ENCODE measurements around the gene FAM120AOS. TPM values are rescaled to one million over a fixed set of nuclear protein-coding genes. Genes with fewer than 3 reads are reported as not detected.

Gene FAM120AOS
- total and polyA plus RNA-seq, 2 of the 8 experiments (the other 6 are each of a cell fraction or from before 2014, with no cell fraction given), result 29.6 to 37.6 TPM

DNA sequence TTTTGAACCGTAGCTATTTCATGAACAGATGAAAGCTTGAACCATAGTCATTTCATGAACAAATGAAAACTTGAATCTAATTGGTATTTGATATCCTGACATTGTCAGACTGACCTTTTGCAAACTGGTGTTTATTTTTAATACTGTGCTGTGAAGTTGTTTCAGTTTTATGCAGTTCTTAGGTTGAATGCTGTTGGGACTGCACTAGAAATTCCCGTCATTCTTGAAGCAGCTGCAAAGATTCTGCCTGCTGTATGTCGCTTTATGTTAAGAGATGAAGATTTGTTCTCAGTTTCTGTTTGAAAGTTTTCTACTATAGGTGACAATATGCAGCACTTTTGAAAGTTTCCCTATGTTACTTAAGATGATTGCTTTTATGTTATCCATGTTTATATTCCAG lies 22.5 kb upstream of the FAM120AOS start:
- FAIRE-seq (no peak), DNase-seq (ENCODE audit: low read depth in 1 of 2, low spot score in 2 of 2) (no peak)
- no peaks in the 10 kb centered on the region for H3K23me2 ChIP-seq (ENCODE audit: low read depth, low read length)
- H2AK5ac ChIP-seq (ENCODE audit: low read depth, low read length), result no peak overlapping the region
- H2BK15ac ChIP-seq (ENCODE audit: low read length), result no peak overlapping the region
- H2BK120ac ChIP-seq (replicated peaks; ENCODE audit: low read depth, low read length), result no peak overlapping the region
- 86% methylated on average over 3 of the region's 3 CpGs; no CpG with 5 or more reads in 1 of the 2 experiments for WGBS, 2 experiments (ENCODE audit: extremely low coverage in 1 of 2, insufficient coverage in 1 of 2, insufficient read length in 1 of 2, insufficient replicate concordance in 2 of 2, low coverage in 1 of 2, low lambda C conversion rate in 2 of 2, missing lambda C conversion rate in 1 of 2)
- H2AFZ ChIP-seq (ENCODE audit: low read length), result no peak overlapping the region
- no peak overlapping the region for H3K18ac ChIP-seq (ENCODE audit: extremely low read depth, low read length)
- H3K27me3 ChIP-seq (replicated peaks in 1 of 4; ENCODE audit: control insufficient read depth in 3 of 4, extremely low read depth in 1 of 4, insufficient read depth in 3 of 4, low read length in 3 of 4), result no peaks in the 10 kb centered on the region
- H3K79me1 ChIP-seq (ENCODE audit: low read depth, low read length), result peaks cover 3% of the 10 kb centered on the region; the same call in 1 of the 2 replicates
- no peak overlapping the region for H3K56ac ChIP-seq (replicated peaks; ENCODE audit: insufficient read length, low read depth, low read length)
- H2BK20ac ChIP-seq (ENCODE audit: low read length), result no peak overlapping the region
- no peak overlapping the region for H3K14ac ChIP-seq (ENCODE audit: insufficient read length)
- no peak overlapping the region for H3K9ac ChIP-seq (replicated peaks in 1 of 4; ENCODE audit: extremely low read depth in 1 of 4, low read depth in 3 of 4, low read length in 3 of 4)
- H2BK12ac ChIP-seq (ENCODE audit: low read depth, low read length), result no peak overlapping the region
- H3K4ac ChIP-seq (replicated peaks; ENCODE audit: insufficient read length, low read depth, low read length), result no peak overlapping the region
- H4K8ac ChIP-seq (ENCODE audit: extremely low read depth, insufficient read depth, low read length), result no peak overlapping the region
- no peaks in the 10 kb centered on the region for H3K9me3 ChIP-seq (ENCODE audit: insufficient read depth in 2 of 2, low read depth in 1 of 2, low read length in 1 of 2)
- no peak overlapping the region for H3K4me2 ChIP-seq (ENCODE audit: insufficient read depth in 1 of 2, low read depth in 2 of 2, low read length in 2 of 2)
- no peak overlapping the region for H4K91ac ChIP-seq (replicated peaks; ENCODE audit: insufficient read length, low read length)
- H4K20me1 ChIP-seq (replicated peaks in 1 of 2; ENCODE audit: control insufficient read depth in 1 of 2, insufficient read depth in 2 of 2, low read length in 2 of 2), result peaks cover 0 to 2% of the 10 kb centered on the region in 2 experiments
- H2BK5ac ChIP-seq (ENCODE audit: low read depth, low read length), result no peak overlapping the region
- H3K79me2 ChIP-seq (ENCODE audit: control insufficient read depth in 1 of 2, insufficient read depth in 2 of 2, low read length in 2 of 2), result peaks cover 0 to 44% of the 10 kb centered on the region in 2 experiments; a peak in 3 of 4 replicates
- peaks cover 2 to 8% (median 5%) of the 10 kb centered on the region in 4 experiments; a peak in 5 of 7 replicates for H3K4me1 ChIP-seq (replicated peaks in 1 of 4; ENCODE audit: control insufficient read depth in 3 of 4, insufficient read depth in 4 of 4, low read length in 3 of 4)
- CTCF ChIA-PET (ENCODE audit: partially characterized antibody), result interaction anchor here (0.6 to 1.6 kb wide), 2 partner anchors 15 to 69 kb away, joined by 3 read pairs; no protein-coding TSS in a partner anchor
- peaks cover 0 to 10% (median 2%) of the 10 kb centered on the region in 4 experiments; a peak in 2 of 8 replicates for H3K36me3 ChIP-seq (ENCODE audit: control insufficient read depth in 2 of 4, insufficient read depth in 4 of 4, low read length in 3 of 4)
- POLR2A ChIA-PET (ENCODE audit: partially characterized antibody), result no interaction called here
- H3K23ac ChIP-seq (ENCODE audit: insufficient read length), result no peak overlapping the region
- H3K4me3 ChIP-seq (ENCODE audit: extremely low read depth in 1 of 4, insufficient read depth in 2 of 4, low read depth in 3 of 4, low read length in 4 of 4), result no peak overlapping the region
- no peak overlapping the region for H3K27ac ChIP-seq (ENCODE audit: low read depth, low read length)
- no peak overlapping the region for H4K5ac ChIP-seq (ENCODE audit: insufficient read length, low read depth, low read length)
- TF ChIP-seq FOSL1 (IDR thresholded peaks at IDR 0.05; ENCODE audit: insufficient read depth, low read depth, low read length) (no peak), HDAC6 (IDR thresholded peaks at IDR 0.05; ENCODE audit: low read depth, low read length) (no peak), POLR2AphosphoS5 (IDR thresholded peaks at IDR 0.05; ENCODE audit: low read depth, low read length) (no peak), USF2 (IDR thresholded peaks at IDR 0.05; ENCODE audit: low read length) (no peak), SIX5 (IDR thresholded peaks at IDR 0.05; ENCODE audit: low read depth, low read length) (no peak), BCL11A (IDR thresholded peaks at IDR 0.05; ENCODE audit: low read depth in 2 of 2, low read length in 2 of 2) (no peak), EGR1 (IDR thresholded peaks at IDR 0.05; ENCODE audit: borderline replicate concordance, low read depth, low read length) (no peak), RXRA (IDR thresholded peaks at IDR 0.05; ENCODE audit: insufficient read depth, low read depth, low read length) (no peak), TEAD4 (IDR thresholded peaks at IDR 0.05; ENCODE audit: low read depth, low read length) (no peak), MAFK (IDR thresholded peaks at IDR 0.05; ENCODE audit: low read depth, low read length) (no peak), CEBPB (IDR thresholded peaks at IDR 0.05; ENCODE audit: low read depth, low read length) (no peak), CBX5 (IDR thresholded peaks at IDR 0.05; ENCODE audit: low read depth, low read length) (no peak), CHD1 (IDR thresholded peaks at IDR 0.05; ENCODE audit: low read depth, low read length) (no peak), CREB1 (IDR thresholded peaks at IDR 0.05) (no peak), CHD2 (IDR thresholded peaks at IDR 0.05; ENCODE audit: low read length) (no peak)
